ENCODE measurements around the gene TEKTIP1.

TEKTIP1 gene

DNA sequence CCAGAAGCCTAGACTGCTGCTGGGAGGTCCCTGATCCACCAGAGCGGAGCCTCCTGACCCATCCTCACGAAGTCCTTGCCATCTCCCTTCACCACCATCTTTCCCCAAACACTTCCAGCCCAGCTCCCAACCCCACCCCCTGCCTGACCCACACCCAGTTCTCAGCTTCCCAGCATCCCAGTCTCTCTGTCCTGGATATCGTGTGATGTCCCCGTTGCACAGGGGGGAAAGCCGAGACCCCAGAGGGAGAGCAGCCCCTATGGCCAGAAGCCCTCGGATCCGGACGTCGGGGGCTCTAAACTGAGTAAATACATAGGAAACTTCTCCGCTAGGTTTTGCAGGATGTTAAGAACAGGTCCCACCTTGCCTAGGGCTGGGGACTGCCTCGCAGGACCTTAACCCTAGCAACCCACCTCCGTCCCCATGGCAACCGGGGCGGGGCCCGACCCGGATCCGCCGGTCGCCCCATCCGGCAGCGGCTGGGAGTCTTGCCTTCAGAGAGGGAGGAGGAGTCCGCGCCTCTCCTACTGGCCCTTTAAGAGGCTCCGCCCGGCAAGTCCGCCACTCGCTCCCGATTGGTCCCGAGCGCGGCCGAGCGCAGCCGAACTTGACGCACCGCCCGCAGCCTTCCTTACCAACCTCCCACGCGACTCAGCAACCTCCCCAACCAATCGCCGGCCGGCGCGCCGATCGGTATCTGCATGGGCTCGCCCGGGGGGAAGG lies 33.3 kb downstream of the TEKTIP1 start:
- no peak for TF ChIP-seq SIN3A (IDR thresholded peaks at IDR 0.05; ENCODE audit: borderline replicate concordance, insufficient read depth, low read length)
- no peak for TF ChIP-seq POLR2AphosphoS5 (IDR thresholded peaks at IDR 0.05; ENCODE audit: low read depth, low read length)
- TF ChIP-seq FOXP2 (optimal IDR thresholded peaks at IDR 0.05; ENCODE audit: borderline replicate concordance, extremely low read depth, extremely low read length, insufficient read depth), result peak; percentile 95
- no peak for TF ChIP-seq TAF1 (IDR thresholded peaks at IDR 0.05; ENCODE audit: borderline replicate concordance, insufficient read depth, low read length)
- TF ChIP-seq, protein P1, sequence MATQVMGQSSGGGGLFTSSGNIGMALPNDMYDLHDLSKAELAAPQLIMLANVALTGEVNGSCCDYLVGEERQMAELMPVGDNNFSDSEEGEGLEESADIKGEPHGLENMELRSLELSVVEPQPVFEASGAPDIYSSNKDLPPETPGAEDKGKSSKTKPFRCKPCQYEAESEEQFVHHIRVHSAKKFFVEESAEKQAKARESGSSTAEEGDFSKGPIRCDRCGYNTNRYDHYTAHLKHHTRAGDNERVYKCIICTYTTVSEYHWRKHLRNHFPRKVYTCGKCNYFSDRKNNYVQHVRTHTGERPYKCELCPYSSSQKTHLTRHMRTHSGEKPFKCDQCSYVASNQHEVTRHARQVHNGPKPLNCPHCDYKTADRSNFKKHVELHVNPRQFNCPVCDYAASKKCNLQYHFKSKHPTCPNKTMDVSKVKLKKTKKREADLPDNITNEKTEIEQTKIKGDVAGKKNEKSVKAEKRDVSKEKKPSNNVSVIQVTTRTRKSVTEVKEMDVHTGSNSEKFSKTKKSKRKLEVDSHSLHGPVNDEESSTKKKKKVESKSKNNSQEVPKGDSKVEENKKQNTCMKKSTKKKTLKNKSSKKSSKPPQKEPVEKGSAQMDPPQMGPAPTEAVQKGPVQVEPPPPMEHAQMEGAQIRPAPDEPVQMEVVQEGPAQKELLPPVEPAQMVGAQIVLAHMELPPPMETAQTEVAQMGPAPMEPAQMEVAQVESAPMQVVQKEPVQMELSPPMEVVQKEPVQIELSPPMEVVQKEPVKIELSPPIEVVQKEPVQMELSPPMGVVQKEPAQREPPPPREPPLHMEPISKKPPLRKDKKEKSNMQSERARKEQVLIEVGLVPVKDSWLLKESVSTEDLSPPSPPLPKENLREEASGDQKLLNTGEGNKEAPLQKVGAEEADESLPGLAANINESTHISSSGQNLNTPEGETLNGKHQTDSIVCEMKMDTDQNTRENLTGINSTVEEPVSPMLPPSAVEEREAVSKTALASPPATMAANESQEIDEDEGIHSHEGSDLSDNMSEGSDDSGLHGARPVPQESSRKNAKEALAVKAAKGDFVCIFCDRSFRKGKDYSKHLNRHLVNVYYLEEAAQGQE (IDR thresholded peaks at IDR 0.05; ENCODE audit: insufficient read depth in 1 of 2, low read depth in 2 of 2, low read length in 2 of 2), result no peak

DNA sequence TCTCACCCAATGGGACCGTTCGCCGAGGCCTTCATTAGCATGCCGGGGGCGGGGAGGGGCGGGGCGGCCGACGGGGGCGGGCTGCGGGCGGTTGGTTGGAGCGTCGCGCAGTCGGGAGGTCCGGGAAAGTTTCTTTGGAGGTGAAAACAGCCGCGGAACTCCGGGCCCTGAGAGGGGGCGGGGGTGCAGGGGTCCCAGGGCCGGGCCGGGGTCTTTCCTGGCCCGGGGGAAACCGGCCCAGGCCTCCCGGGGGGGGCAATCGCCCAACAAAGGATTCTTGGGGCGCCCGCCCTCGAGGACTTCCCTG lies 33.8 kb downstream of the TEKTIP1 start, which contains the start of gene HMG20B:
Gene HMG20B, plus strand, starts transcription at position 90 of the 307 bp plus-strand sequence. CDS start 366 bp downstream, outside the sequence.
- TF ChIP-seq TAF1 (IDR thresholded peaks at IDR 0.05; ENCODE audit: borderline replicate concordance, insufficient read depth, low read length), result 0 out of 2 replicates have a peak, but pooled peaks have one; percentile 18
- TF ChIP-seq FOXP2 (optimal IDR thresholded peaks at IDR 0.05; ENCODE audit: borderline replicate concordance, extremely low read depth, extremely low read length, insufficient read depth), result no peak
- peak; percentile 56 for TF ChIP-seq POLR2AphosphoS5 (IDR thresholded peaks at IDR 0.05; ENCODE audit: low read depth, low read length)

DNA sequence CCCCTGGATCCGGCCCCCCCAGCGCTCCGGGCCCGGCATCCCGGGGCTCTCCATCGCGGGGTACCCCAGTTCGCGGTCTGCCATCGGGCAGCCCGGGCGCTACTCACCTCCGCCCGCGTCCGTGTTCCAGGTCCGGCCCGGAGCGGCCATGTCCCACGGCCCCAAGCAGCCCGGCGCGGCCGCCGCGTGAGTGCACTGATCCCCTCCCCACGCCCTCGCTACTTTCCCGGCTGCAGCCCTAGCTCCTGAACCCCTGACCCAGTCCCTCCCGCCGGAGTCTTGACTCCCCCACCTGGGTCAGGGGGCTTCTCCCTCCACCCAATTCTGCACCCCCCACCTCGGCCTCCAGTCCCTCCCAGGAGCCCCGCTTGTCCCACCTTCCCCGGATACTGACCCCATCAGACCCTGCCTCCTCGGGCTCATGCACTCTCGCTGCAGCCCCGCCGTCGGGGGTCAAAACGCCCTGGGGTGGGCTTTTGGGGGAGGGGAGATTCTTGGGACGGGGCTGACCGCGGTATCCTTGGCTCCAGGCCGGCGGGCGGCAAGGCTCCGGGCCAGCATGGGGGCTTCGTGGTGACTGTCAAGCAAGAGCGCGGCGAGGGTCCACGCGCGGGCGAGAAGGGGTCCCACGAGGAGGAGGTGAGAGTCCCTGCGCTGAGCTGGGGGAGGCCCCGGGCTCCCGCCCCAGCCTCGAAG lies 34.3 kb downstream of the TEKTIP1 start:
- 0 out of 2 replicates have a peak, but pooled peaks have one; percentile 3 for TF ChIP-seq POLR2AphosphoS5 (IDR thresholded peaks at IDR 0.05; ENCODE audit: low read depth, low read length)
- TF ChIP-seq, protein P1 (IDR thresholded peaks at IDR 0.05; ENCODE audit: insufficient read depth in 1 of 2, low read depth in 2 of 2, low read length in 2 of 2), result no peak
- TF ChIP-seq SIN3A (IDR thresholded peaks at IDR 0.05; ENCODE audit: borderline replicate concordance, insufficient read depth, low read length), result no peak
- TF ChIP-seq FOXP2 (optimal IDR thresholded peaks at IDR 0.05; ENCODE audit: borderline replicate concordance, extremely low read depth, extremely low read length, insufficient read depth), result no peak
- TF ChIP-seq TAF1 (IDR thresholded peaks at IDR 0.05; ENCODE audit: borderline replicate concordance, insufficient read depth, low read length), result 0 out of 2 replicates have a peak, but pooled peaks have one; percentile 9

- TF ChIP-seq TAF1 (IDR thresholded peaks at IDR 0.05; ENCODE audit: borderline replicate concordance, insufficient read depth, low read length), result no peak
These were observed 35.1 kb downstream of the TEKTIP1 start for GRCh38 chr19:3573858-3574637.

GRCh38 chr19:3575260-3575741 lies 36.3 kb downstream of the TEKTIP1 start:
- TF ChIP-seq FOXP2 (optimal IDR thresholded peaks at IDR 0.05; ENCODE audit: borderline replicate concordance, extremely low read depth, extremely low read length, insufficient read depth), result no peak
- no peak for TF ChIP-seq SIN3A (IDR thresholded peaks at IDR 0.05; ENCODE audit: borderline replicate concordance, insufficient read depth, low read length)
- TF ChIP-seq POLR2AphosphoS5 (IDR thresholded peaks at IDR 0.05; ENCODE audit: low read depth, low read length), result no peak
- TF ChIP-seq, protein P1 (IDR thresholded peaks at IDR 0.05; ENCODE audit: insufficient read depth in 1 of 2, low read depth in 2 of 2, low read length in 2 of 2), result no peak
- no peak for TF ChIP-seq TAF1 (IDR thresholded peaks at IDR 0.05; ENCODE audit: borderline replicate concordance, insufficient read depth, low read length)

All from PFSK-1 (cell line).